ENCODE measurements around the gene CLPSL2.

The CLPSL2 gene

DNA sequence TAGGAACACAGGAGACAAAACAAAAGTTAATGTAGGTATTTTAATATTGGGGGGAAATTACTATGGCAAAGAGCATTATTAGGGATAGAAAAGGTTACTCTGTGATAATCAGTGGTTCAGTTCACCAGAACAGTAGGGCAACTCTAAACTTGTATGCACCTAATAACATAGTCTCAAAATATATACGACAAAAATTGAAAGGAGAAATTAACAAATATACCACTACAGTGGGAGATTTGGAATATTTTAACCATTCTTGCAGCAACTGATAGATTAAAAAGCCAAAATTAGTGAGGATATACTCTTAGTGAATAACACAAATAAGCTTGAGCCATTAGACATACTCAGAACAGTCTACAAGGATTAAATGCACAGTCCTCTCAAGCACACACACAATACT, 28.5 kb upstream of the CLPSL2 start:
- no peak for DNase-seq

GRCh38 chr6:35750557-35750956, 25.8 kb upstream of the CLPSL2 start:
- DNase-seq = no peak

- no peak for DNase-seq
Observed at GRCh38 chr6:35751594-35751993, 24.8 kb upstream of the CLPSL2 start.

DNA sequence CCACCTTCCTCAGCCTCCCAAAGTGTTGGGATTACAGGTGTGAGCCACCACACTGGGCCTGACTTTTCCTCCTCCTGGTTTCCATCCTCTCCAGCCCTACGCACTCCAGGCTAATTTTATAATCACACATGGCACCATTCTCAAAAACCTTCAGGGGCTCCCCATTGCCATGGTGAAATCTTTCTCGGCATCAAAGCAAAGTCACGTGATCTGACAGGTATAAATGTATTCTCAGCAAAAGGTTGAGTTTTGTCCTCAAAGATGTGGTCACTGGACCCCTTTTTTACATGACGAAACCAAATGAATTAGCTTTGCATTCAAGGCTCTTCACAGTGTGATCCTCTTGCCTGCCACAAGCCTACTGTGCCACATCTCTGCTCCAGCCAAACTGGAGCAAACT, 24.1 kb upstream of the CLPSL2 start:
- no peak for DNase-seq

DNA sequence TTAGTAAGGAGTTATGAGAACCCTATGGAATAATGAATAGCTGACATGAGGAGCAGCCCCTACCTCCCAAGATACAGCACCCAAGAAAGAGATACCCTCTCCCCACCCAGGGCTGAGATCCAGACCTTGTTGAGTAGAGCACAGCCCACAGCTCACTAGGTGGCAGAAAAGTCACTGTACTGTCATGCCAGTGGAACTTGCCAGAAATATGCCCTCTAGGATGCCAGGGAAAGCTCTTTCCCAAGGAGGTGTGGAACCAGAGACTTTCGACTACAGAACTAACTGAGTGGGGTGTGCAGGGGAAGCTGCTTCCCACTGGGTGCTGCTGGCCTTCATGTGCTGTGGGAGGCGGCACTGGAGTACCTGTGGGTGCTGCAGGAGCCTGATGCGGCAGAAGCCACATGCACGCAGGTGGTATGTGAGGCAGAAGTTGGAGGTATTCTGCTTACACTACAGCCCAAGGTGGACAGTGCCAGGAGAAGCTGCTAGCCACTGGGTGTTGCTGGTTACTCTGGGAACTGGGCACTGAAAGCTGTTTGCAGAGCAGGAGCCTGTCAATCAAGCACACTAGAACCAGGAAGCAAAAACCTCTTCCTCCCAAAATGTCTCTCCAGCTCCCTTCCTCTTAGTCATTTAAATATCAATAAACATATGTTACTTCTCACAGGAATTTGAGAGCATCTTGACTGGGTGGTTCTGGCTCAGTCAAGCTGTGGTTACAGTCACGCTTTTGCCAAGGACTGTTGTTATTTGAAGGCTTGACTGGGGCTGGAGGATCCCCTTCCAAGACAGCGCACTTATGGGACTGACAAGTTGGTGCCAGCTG, 21.7 kb upstream of the CLPSL2 start:
- no peak for DNase-seq

DNA sequence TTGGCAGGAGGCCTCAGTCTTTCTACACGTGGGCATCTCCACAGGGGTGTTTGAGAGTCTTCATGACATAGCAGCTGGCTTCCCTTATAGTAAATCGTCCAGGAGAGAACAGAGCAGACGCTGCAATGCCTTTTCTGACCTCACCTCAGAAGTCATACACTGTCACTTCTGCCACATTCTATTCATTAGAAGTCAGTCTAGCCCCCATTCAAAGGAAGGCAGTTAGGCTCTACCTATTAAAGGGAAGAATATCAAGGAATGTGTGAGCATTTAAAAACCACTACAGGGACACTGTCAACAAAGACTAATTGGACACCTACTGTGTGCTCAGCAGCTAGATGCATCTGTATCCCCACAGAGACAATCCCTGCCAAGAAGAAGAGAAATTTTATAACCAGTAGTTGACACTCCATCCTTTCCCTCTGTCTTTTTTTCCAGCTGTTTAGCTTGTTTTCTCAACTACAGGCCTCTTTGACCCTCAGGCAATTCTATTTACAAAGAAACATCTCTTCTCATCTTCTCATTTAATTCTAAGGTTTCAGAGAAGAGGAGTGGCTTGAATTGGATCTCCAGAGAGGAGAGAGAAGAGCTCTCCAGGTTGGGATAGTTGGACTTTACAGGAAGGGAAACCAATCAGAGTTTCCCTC, 21.0 kb upstream of the CLPSL2 start:
- DNase-seq = no peak

DNA sequence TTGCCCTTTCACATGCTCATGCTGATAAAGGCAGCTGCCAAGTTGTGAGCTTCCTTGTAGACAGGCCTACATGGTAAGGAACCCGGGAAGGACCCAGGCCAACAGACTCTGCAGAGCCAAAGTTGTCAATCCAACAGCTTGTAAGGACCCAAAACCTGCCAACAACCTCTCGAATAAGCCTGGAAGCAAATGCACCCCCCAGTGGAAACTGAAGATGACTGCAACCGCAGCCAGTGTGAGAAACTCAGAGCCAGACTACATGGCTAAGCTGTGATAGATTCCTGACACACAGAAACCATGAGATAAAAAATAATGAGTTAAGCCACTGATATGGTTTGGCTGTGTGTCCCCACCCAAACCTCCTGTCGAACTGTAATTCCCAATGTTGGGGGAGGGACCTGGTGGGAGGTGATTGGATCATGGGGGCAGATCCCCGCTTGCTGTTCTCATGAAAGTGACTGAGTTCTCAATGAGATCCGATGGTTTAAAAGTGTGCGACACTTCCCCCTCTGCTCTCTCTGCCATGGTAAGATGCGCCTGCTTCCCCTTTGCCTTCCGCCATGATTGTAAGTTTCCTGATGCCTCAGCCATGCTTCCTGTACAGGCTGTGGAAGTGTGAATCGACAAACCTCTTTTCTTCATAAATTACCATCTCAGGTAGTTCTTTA, 18.8 kb upstream of the CLPSL2 start:
- DNase-seq = no peak

DNA sequence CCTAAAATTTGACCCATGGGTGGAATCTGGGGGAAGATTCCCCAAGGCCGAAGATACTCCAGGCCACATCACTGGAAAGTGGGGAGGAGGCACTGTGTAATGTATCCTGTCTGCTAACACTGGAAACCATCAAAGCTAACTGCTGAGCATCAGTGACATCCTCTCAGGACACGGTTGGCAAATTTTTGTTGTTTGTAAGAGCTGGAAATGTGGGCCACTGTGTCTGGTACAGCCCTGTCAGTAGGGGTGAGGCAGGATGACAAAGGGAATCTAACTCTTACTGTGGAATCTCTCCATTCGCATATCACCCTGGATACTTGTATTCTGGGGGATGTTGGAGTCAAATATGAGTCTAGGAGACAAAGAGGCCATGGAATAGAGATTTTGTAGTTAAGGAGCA, 17.0 kb upstream of the CLPSL2 start:
- no peak for DNase-seq

DNA sequence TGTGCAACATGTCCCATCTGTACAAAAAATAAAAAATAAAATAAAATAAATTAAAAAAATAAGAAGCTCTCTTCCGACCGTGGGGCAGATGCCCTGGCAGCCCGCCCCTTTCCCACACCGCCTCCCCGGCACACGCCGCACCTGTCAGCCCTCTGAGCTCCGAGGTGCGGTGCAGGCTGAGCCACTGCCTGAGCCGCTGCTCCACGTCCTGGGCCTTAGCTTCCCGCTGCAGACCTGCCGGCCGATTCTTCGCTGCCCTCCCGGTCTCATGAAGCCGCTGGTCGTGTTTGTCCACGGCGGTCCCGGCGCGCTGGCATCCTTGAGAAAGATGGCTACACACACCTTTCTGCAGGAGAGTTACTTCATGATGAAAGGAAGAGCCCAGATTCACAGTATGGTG, 10.7 kb upstream of the CLPSL2 start:
- DNase-seq = no peak

DNA sequence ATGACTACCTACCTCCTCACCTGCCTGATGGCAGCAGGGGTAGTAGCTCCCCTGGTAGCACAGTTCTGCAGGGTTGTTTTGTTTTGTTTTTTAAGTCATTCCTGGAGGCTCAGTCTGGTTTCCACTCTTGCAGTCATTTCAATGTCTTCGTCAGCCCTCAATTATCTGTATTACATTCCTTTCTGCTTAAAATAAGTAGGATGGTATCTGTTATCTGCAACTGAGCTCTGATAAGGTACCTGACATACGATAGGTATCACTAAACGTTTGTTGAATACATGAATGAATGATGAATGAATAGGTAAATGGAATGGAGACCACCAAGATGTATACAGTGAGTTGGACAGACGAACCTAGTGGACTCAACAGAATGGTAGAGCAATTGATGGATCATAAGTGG, 7.2 kb upstream of the CLPSL2 start:
- no peak for DNase-seq

- DNase-seq = no peak
Observed at GRCh38 chr6:35771343-35771627, 5.1 kb upstream of the CLPSL2 start.

DNA sequence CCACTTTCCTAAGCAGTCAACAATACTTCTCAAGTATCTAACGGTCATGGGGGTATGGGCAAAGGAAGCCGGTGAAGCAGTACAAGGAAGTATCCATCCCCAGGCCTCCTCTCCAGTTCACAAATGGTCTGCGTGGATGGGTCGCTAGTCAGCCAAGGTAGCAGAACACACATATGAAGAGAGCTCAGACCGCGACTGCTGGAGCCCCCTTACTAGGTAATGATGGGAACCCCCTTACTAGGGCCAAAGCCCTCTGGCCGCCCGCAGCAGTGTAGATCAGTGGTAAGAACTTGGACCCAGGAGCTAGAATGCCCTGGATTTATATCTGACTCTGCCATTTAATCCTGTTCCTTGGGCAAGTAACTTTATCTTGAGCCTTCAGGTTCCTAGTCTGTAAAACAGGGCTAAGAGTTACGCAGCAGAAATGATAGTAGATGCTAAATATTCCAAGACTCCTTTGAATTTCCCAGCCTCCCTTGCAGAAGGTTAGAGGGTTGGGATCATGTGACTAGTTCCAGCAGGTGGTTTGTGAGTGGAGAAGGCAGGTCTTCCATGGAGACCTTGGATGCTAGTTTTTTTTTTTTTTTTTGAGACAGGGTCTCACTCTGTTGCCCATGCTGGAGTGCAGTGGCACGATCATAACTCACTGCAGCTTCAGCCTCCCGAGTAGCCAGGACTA, 2.1 kb upstream of the CLPSL2 start:
- DNase-seq = no peak

DNA sequence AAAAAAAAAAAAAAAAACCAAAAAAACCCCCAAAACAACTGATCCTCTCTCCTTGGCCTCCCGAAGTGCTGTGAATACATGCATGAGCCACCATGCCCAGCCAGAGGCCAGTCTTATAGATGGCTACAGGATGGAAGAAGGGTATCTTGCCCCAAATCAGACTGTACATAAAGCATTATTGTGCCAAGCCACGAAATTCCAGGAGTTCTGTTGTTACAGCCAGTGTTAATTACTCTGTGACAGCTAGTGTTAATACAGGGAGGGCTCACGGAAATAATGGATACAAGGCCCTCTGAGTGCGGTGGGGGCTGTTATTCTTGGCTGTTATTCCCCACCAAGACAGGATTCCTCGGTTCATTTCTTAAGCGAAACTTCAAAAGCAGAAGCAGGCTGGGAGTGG, 1.4 kb upstream of the CLPSL2 start:
- DNase-seq = no peak

GRCh38 chr6:35777356-35778102, 1.1 kb downstream of the CLPSL2 start:
- DNase-seq = no peak

GRCh38 chr6:35778437-35778836, 2.0 kb downstream of the CLPSL2 start:
- DNase-seq = no peak

DNA sequence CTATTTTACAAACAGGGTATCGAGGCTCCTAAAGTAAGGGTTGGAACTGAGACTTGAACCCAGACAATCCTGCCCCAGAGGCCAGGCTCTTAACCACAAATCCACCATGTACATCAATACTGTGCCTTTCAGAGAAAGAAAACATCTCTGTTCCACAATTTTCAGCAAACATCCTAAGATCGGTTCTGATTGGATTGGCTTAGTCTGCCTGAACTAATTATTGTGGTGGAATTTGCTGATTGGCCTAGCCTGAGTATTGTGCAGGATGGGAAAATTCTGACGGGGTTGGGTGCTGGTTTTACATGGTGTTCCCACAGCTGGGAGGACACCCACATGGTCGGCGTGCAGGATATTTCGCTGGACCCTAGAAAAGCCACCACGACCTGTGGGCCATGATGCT, 4.3 kb downstream of the CLPSL2 start, which contains the start of gene CLPSL1:
Gene CLPSL1, plus strand, starts transcription at position 301 of the 400 bp plus-strand sequence. Its CDS starts 92 bp downstream, at position 393.
- DNase-seq = no peak

GRCh38 chr6:35781290-35781689, 4.9 kb downstream of the CLPSL2 start:
- no peak for DNase-seq

DNA sequence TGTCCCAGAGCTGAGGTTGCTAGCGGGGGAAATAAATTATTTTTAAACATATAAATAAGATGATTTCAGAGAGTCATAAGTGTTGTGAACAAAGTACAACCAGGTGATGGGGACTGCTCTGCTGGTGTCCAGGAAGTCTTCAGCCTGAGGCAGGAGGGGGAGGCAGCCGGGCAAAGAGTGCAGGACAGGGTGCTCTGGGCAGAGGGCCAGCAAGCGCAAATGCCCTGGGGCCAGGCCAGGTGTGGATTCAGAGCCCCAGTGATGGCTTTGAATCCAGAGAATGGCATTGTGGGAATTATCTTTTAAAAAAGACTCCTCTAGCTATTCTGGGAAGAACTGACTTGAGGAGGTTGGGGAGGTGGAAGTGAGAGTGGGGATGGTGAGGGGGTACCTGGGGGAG, 6.0 kb downstream of the CLPSL2 start:
- no peak for DNase-seq

GRCh38 chr6:35784200-35784599, 7.8 kb downstream of the CLPSL2 start:
- no peak for DNase-seq

DNA sequence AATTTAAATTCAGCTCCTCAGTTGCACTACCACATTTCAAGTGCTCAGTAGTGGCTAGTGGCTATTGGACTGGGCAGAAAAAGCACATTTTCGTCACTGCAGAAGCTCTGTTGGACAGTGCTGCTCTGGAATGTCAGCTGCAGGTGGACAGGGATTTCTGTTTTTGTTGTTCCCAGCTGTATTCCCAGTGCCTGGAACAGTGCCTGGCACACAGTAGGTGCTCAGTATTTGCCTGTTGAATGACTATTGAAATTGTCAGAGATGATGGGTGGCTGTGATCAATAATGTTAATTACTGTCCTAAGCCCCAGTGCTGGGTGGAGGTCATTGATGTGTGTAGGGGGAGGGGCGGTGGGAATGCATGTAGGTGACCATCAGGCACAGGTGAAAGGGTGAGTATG, 9.9 kb downstream of the CLPSL2 start:
- DNase-seq = no peak

DNA sequence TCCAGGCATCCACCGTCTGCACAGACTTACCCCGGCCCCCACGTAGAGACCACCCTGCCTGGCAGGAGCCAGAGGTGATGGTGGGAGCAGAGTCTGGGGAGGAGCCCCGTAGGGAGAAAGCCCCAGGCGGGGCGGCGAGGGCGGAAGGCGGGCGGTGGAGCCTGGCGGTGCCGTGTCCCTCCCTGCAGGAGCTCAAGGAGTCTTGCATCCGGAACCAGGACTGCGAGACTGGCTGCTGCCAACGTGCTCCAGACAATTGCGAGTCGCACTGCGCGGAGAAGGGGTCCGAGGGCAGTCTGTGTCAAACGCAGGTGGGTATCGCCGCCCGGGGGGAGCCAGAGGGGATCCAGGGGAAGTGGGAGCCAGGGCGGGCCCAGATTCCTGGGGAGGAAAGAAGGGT, 10.4 kb downstream of the CLPSL2 start:
- no peak for DNase-seq

DNA sequence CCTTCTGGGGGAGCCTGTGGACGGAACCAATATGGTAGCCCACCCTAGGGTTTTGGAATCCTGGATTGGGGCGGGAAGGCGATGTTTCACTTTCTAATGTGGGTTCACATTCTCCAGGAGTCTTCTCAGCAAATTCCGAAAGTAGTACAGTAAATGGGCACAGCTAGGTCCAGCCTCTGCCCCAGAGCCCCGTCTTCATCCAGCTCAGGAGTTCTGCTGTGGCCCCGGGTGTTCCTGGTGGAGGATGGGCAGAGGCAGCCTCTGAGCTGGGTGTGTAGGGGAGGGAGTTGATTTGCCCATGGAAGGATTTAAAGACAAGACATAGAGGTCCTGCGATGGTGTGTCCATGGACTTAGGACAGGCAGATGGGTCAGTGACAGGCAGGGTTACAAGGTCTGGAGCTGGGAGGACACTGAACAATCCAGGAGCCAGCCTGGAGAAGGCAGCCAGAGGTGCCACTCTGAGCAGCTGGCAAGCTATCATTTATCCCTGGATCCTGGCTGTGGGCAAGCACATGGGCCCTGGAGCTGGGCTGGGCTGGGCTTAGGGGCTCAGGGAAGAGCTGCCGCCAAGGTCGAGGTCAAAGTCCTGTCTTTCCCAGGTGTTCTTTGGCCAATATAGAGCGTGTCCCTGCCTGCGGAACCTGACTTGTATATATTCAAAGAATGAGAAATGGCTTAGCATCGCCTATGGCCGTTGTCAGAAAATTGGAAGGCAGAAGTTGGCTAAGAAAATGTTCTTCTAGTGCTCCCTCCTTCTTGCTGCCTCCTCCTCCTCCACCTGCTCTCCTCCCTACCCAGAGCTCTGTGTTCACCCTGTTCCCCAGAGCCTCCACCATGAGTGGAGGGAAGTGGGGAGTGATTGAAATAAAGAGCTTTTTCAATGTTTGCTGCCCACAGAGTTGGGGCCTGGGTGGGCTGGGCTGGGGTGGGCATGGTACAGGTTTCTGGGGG, 11.1 kb downstream of the CLPSL2 start:
- DNase-seq = no peak
